ENCODE data around the gene TKTL1.

Gene TKTL1

DNA sequence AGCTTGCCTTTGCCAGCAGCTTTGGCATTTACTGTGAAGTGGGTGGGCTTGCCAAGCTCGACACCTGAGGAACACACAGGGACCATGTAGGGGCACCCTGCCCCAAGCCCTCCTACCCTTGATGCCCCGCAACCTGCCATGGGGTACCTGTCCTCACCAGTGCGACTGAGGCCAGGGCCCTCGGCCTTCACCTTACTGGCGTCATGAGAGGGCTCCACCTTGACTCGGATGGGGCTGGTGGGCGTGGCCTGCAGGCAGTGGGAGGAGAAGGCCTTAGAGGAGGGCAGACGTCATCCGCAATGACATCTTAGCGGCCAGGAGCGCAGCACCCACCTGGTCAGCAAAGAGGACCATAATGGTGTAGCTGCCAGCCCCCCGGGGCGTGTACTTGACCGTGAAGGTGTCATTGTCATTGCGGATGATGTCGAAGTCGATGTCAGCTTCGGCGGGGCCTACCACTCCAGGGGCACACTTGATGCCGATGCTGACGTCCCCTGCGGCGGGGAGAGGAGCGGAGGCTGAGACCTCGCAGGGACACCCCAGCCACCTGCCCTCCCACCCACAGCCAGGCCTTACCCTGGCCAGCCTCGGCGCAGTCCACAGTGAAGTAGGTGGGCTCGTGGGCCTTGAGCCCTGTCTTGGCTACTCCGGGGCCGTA lies 66.6 kb downstream of the TKTL1 start:
- no peak for DNase-seq (ENCODE audit: low read depth)

DNA sequence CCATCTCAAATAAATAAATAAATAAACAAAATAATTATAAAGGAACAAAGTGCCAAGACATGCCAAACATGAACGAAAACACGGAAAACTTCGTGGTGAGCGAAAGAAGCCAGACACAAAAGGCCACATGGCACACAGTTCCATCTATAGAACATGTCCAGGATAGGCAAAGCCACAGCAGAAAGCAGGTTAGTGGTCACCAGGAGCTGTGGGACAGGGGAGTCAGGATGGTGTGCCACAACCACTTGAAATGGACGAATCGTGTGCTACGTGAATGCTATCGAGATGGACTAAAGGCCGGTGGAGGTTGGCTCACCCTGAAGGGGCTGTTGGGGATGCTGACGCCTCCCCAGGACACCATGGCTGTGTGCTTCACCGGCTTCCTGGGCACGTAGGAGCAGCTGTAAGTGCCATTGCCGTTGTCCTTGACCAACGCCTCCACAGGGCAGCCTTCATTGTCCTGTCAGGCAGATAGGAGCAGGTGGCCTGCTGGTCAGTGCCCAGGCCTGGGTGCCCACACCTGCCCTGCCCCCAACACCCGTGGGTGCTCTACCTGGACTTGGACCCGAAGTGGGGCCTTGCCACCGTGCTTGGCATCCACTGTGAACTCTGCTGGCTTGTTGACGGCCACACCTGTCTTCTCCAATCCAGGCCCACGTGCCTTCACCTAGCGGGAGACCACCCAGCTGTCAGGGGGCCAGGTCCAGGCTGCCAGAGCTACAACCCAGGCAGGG lies 68.3 kb downstream of the TKTL1 start:
- DNase-seq (ENCODE audit: low read depth): no peak

GRCh38 chrX:154365052-154365600 lies 69.5 kb downstream of the TKTL1 start:
- no peak for DNase-seq (ENCODE audit: low read depth)

GRCh38 chrX:154365997-154366665 lies 70.5 kb downstream of the TKTL1 start:
- DNase-seq (ENCODE audit: low read depth): no peak

GRCh38 chrX:154366666-154367055 lies 71.1 kb downstream of the TKTL1 start:
- no peak for DNase-seq (ENCODE audit: low read depth)

DNA sequence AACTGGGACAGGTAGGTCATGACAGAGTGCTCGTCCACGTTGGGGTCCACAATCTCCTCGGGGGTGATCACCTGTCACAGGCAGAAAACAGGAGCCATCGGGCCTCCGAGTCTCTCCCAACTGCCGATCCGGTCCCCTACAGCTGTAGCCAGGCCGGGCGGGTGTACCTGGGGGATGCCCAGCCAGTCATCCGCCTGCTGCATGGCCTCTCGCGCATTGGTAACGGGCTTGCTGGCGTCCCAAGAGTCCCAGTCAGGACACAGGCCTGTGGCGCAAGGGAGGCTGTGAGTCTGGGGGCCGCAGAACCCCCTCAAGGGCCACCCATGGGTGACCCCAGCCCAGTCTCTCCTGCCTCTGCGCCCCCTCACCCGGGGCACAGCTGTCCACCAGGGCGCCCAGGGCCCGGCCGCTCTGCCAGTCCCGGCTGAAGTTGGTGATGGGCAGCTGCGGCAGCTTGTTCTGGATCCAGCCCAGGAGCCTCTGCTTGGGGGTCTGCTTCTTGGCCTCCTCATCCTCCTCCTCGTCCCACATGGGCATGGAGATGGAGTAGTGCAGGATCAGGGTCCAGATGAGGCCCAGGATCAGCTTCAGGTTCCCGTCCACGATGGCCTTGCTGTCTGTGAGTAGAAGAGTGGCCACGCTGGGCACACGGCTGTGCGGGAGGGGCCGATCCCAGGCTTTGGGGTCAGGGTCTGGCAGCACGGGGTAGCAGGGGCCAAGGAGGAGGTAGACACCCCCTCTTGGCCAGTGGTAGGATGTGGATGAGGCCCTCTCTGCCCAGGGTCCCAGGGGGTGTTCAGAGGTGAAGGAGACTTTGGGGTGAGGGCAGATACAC lies 72.1 kb downstream of the TKTL1 start:
- no peak for DNase-seq (ENCODE audit: low read depth)

DNA sequence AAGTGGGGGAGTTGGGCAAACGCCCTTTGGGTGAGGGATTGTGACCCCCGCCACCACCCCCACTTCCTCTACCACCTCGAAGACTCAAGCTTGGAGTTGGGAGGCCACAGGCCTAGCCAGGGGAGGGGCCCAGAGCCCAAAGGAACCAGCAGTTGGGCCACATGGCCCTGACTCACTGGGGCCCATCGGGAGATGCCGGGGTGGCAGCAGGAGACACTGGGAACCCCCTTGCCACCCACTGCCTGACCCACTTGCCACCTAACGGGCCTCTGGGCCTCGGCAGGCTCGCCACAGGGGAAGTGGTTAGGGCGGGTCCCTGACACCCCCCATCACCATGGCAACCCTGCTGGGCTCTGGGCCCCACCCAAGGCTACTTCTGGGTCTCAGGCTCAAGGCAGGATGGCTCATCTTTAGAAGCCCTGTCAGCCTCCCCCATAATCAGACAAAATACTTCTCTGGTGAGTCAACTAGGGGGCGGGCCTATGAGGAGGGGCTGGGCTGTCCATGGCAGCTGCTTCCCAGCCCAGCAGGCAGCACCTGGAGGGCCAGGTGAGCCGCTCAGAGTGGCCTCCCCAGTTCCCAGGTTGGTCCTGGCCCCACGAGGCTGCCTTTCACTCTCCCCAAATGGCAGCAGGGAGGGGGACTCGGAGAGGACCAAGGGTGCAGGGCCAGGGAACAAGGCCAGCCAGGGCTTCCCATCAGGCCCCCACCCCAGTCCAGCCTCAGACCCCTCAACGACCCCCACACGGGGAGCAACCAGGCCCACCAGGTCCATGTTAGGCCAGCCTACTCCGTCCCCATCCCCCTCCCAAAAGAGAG lies 73.2 kb downstream of the TKTL1 start:
- DNase-seq (ENCODE audit: low read depth): peak; percentile 69

DNA sequence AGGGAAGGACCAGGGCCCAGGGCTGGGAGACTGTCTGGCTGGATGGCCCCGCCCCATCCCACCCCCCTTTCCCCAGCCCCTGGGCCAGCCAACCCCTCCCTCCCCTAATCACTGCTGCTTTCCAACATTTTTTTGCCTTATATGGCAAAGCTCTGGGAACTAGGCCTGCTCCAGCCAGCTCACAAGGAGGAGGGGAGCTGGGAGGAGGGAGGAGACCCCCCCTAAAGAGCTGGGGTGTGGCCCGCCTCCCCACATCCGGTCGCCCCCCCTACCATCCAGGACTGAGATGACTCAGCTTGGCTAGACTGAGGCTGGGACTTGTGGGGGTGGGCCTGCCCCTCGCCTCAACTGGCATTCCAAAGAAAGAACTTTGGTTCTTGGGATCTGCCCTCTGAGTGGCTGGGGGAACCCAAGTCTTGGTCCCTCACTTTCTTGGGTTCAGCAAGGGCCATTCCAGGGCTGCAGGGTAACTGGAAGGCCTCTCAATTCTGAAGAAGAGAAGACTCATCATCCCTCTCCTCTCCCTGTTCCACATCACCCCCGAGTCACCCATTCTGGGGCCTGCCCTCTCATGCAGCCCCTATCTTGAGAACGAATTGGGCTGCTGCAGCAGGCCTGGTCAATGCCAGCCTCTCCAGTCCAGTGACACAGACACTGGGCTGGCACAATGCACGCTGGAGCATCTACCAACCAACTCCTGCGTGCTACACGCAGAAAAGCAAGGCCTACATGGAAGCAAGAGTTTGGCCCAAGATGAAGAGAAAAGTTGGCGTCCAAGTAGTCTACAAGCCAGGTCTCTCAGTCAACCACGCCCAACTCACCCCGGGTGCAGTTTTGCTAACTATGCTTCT lies 74.1 kb downstream of the TKTL1 start:
- no peak for DNase-seq (ENCODE audit: low read depth)

DNA sequence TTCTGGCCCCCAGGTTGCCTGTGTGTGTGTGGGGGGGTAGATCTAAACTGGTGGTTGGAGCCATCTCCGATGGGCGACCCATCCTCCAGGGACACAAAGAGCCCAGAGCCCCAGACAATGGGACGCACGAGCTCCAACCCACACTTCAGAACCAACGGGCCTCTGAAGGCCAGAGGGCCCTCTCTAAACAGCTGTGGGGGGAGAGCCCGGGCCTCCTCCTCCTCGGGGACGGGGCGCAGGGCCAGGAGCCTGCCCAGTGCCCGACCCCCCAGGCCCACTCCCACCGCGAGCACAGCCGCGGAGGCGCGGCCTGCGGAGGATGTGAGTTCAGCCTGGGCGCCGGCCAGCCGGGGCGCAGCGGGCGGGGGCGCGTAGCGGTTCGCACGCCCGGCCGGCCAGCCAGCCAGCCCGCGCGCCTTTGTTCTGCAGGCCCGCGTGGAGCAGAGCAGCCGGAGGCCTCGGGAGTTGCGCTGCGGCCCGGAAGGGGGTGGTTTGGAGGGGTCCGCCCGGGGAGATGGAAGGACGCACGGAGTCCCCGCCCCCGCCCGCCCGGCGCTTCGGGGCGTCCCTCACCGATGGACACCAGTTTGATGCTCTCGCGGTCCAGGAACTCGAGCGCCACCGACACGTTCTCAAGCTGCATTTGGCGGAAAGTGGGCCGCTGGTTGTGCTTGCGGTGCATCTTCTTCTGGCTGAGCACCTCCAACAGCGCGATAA lies 74.9 kb downstream of the TKTL1 start:
- DNase-seq (ENCODE audit: low read depth): no peak

GRCh38 chrX:154371017-154371788 lies 75.6 kb downstream of the TKTL1 start:
- DNase-seq (ENCODE audit: low read depth): peak; percentile 74

- DNase-seq (ENCODE audit: low read depth): no peak
Measured at GRCh38 chrX:154371789-154372300, 76.2 kb downstream of the TKTL1 start.

GRCh38 chrX:154372612-154373022 lies 77.0 kb downstream of the TKTL1 start:
- DNase-seq (ENCODE audit: low read depth): no peak

- no peak for DNase-seq (ENCODE audit: low read depth)
Measured at GRCh38 chrX:154373340-154374306, 78.0 kb downstream of the TKTL1 start.

- DNase-seq (ENCODE audit: low read depth): no peak
Measured at GRCh38 chrX:154374313-154375155, 78.9 kb downstream of the TKTL1 start, which contains the start of gene FLNA. TSS of gene FLNA (minus strand) at chrX:154374634. CDS start at chrX:154371245, 3,389 bp downstream.

- DNase-seq (ENCODE audit: low read depth): no peak
Measured at GRCh38 chrX:154375156-154375504, 79.5 kb downstream of the TKTL1 start.

DNA sequence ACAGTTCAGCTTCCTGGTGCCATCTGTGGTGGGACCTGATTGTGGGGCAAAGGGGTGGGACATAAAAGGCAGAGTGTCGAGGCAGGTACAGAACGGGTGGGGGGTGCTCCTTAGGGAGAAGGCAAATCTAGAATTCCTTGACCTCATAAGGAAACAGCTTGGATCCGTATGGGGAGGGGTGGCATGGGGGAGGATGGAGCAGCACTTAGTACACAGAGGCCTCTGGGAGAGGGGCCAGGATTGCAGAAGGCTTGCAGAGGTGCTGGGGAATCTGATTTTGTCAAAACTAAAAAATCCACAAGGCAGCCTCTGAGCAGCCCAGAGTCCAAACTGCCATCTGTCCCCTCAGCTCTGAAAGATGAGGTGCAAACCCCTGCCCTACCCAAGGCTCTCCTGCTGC lies 81.2 kb downstream of the TKTL1 start:
- no peak for DNase-seq (ENCODE audit: low read depth)

Data from stimulated activated CD8-positive, alpha-beta memory T cell treated with anti-CD3 and anti-CD28 coated beads, Interleukin-15, amount 100 ng/mL, for 24 hours (primary cell).